ENCODE results near the gene SREBF2.

SREBF2 gene

GRCh38 chr22:41917375-41917902 is 84.5 kb downstream of the SREBF2 start:
- H3K36me3 ChIP-seq (replicated peaks; ENCODE audit: low read depth, low read length) = no peaks in the 10 kb centered on the region
- peak overlapping the region; percentile 99 for H3K4me2 ChIP-seq (ENCODE audit: low read length)
- H3K27me3 ChIP-seq (ENCODE audit: low read depth, low read length) = peaks cover 15% of the 10 kb centered on the region; the same call in 1 of the 2 replicates
- H3K9me3 ChIP-seq (ENCODE audit: insufficient read depth, low read length) = no peaks in the 10 kb centered on the region
- no peaks in the 10 kb centered on the region for H3K79me2 ChIP-seq (ENCODE audit: low read length)
- no peak overlapping the region for H2AFZ ChIP-seq (ENCODE audit: low read depth, low read length)
- H3K4me3 ChIP-seq (ENCODE audit: low read length) = peak overlapping the region; percentile 81
- H3K27ac ChIP-seq (ENCODE audit: low read length) = no peak overlapping the region
- H4K20me1 ChIP-seq (ENCODE audit: insufficient read depth, low read length) = no peaks in the 10 kb centered on the region
- TF ChIP-seq, protein P1, sequence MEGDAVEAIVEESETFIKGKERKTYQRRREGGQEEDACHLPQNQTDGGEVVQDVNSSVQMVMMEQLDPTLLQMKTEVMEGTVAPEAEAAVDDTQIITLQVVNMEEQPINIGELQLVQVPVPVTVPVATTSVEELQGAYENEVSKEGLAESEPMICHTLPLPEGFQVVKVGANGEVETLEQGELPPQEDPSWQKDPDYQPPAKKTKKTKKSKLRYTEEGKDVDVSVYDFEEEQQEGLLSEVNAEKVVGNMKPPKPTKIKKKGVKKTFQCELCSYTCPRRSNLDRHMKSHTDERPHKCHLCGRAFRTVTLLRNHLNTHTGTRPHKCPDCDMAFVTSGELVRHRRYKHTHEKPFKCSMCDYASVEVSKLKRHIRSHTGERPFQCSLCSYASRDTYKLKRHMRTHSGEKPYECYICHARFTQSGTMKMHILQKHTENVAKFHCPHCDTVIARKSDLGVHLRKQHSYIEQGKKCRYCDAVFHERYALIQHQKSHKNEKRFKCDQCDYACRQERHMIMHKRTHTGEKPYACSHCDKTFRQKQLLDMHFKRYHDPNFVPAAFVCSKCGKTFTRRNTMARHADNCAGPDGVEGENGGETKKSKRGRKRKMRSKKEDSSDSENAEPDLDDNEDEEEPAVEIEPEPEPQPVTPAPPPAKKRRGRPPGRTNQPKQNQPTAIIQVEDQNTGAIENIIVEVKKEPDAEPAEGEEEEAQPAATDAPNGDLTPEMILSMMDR (IDR thresholded peaks at IDR 0.05; ENCODE audit: low read depth, low read length) = no peak
- TF ChIP-seq EZH2phosphoT487 (IDR thresholded peaks at IDR 0.05; ENCODE audit: low read depth) = no peak
- peaks cover 57% of the 10 kb centered on the region for H3K4me1 ChIP-seq (ENCODE audit: low read length)
- no peak overlapping the region for H3K9ac ChIP-seq (ENCODE audit: low read length)

DNA sequence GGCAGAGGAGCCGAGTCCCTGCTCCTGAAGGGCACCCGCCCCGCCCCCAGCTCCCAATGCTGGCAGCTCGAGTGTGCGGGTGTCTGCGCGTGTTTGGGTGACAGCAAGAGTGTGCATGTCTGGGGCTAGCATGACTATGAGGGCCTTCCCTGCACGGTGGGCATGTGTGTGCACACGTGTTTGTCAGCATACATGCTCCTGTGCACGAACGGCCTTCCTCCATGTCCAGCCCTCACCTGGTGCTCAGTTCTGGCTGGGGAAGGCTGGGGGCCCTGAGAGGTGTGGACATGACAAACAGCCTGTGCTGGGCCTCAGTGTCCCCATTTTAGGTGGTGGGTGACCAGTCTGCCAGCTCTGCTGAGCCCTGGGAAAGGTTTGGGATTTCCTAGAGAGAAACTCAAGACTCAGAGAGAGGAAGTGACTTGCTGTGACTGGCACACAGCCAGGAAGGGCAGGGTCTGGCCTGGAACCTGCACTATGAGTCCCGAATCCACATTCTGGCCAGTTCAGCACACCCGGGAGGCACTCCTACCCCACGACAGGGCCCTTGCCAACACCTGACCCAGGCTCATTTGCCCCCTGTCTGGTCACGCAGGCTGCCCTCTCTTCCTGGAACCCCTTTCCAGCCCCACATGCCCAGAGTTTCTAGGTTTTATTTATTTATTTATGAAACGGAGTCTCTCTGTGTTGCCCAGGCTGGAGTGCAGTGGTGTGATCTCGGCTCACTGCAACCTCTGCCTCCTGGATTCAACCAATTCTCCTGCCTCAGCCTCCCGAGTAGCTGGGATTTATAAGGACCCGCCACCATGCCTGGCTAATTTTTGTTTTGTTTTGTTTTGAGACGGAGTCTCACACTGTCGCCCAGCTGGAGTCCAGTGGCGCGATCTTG is 85.2 kb downstream of the SREBF2 start:
- Histone ChIP-seq H3K4me3 (ENCODE audit: low read length) (peak overlapping the region; percentile 81), H3K4me1 (ENCODE audit: low read length) (peaks cover 64% of the 10 kb centered on the region), H3K4me2 (ENCODE audit: low read length) (peak overlapping the region; percentile 99)

GRCh38 chr22:41919357-41920224 is 86.7 kb downstream of the SREBF2 start:
- no peaks in the 10 kb centered on the region for H3K79me2 ChIP-seq (ENCODE audit: low read length)
- peaks cover 70% of the 10 kb centered on the region for H3K4me1 ChIP-seq (ENCODE audit: low read length)
- H3K36me3 ChIP-seq (replicated peaks; ENCODE audit: low read depth, low read length) = no peaks in the 10 kb centered on the region
- H4K20me1 ChIP-seq (ENCODE audit: insufficient read depth, low read length) = no peaks in the 10 kb centered on the region
- H3K27ac ChIP-seq (ENCODE audit: low read length) = peak overlapping the region; percentile 70
- H3K9ac ChIP-seq (ENCODE audit: low read length) = peak overlapping the region; percentile 69
- peak overlapping the region; percentile 99 for H3K4me2 ChIP-seq (ENCODE audit: low read length)
- H3K27me3 ChIP-seq (ENCODE audit: low read depth, low read length) = peaks cover 15% of the 10 kb centered on the region; the same call in 1 of the 2 replicates
- H3K4me3 ChIP-seq (ENCODE audit: low read length) = peak overlapping the region; percentile 81
- H2AFZ ChIP-seq (ENCODE audit: low read depth, low read length) = 0 out of 2 replicates have a peak overlapping the region, but pooled peaks have one; percentile 8
- TF ChIP-seq, protein P1 (IDR thresholded peaks at IDR 0.05; ENCODE audit: low read depth, low read length) = peak; percentile 5; the same call in 1 of the 2 replicates
- TF ChIP-seq EZH2phosphoT487 (IDR thresholded peaks at IDR 0.05; ENCODE audit: low read depth) = no peak
- H3K9me3 ChIP-seq (ENCODE audit: insufficient read depth, low read length) = no peaks in the 10 kb centered on the region

More for the DNA sequence above, 85.2 kb downstream of the SREBF2 start:
- no peaks in the 10 kb centered on the region for H4K20me1 ChIP-seq (ENCODE audit: insufficient read depth, low read length)
- no peaks in the 10 kb centered on the region for H3K36me3 ChIP-seq (replicated peaks; ENCODE audit: low read depth, low read length)
- H2AFZ ChIP-seq (ENCODE audit: low read depth, low read length) = no peak overlapping the region
- peak overlapping the region; percentile 69; the same call in 1 of the 2 replicates for H3K9ac ChIP-seq (ENCODE audit: low read length)
- no peaks in the 10 kb centered on the region for H3K79me2 ChIP-seq (ENCODE audit: low read length)
- H3K27ac ChIP-seq (ENCODE audit: low read length) = no peak overlapping the region
- peaks cover 15% of the 10 kb centered on the region; the same call in 1 of the 2 replicates for H3K27me3 ChIP-seq (ENCODE audit: low read depth, low read length)
- TF ChIP-seq, protein P1 (IDR thresholded peaks at IDR 0.05; ENCODE audit: low read depth, low read length) = no peak
- no peak for TF ChIP-seq EZH2phosphoT487 (IDR thresholded peaks at IDR 0.05; ENCODE audit: low read depth)
- H3K9me3 ChIP-seq (ENCODE audit: insufficient read depth, low read length) = no peaks in the 10 kb centered on the region
